GM21526 (cell line): ENCODE results near the gene ZNF311.

Source experiments
- ATAC-seq: cut with Tn5 transposase; IDR thresholded peaks from one replicate; pipeline ENCODE4 v1.9.1; 2021; ENCODE audit warnings: moderate library complexity; ENCODE audit not compliant: unreplicated experiment, low FRiP score

The ZNF311 gene

DNA sequence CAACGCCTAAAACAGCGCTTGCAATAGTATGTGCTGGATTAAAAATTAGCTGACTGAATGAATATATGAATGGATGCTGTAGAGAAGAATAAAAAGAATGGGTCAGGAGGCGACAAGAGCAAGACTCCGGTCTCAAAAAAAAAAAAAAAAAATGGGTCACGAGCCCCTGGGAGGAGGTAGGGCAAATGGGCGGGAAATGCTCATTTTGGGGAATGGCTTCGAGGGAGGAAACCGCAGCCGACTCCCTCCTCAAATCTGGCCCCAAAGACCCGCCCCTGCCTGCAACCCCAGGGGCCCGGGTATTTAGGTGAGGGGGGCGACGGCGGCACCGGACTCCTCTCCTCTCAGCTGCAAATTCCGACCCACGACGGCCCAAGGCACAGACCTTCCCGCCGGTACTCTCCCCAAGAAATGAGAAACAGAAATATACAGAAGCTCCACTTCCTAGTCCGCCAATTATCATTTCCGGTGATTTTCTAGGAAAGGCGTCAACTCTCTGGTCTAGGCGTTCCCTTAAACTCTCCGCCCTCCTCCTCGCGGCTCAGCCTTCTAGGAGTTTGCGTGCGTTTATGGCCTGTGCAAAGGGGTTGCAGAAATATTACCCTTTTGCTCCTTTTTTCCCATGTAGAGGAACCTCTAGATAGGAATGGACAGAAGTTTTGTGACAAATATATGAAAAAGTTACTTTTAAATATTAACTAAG, at the start of gene ZNF311:
ZNF311 (minus strand) TSS at position 133 of the 703 bp plus-strand sequence. CDS start 1,361 bp downstream, outside the sequence.
- ATAC-seq = no peak

- ATAC-seq = no peak
Observed at GRCh38 chr6:29051680-29052079, 46.6 kb upstream of the ZNF311 start.

GRCh38 chr6:29045075-29045474, 40.0 kb upstream of the ZNF311 start, which contains the start of gene OR2W1:
TSS of gene OR2W1 (minus strand) at chr6:29045175. CDS start at chr6:29045175, 0 bp downstream.
- ATAC-seq = no peak

DNA sequence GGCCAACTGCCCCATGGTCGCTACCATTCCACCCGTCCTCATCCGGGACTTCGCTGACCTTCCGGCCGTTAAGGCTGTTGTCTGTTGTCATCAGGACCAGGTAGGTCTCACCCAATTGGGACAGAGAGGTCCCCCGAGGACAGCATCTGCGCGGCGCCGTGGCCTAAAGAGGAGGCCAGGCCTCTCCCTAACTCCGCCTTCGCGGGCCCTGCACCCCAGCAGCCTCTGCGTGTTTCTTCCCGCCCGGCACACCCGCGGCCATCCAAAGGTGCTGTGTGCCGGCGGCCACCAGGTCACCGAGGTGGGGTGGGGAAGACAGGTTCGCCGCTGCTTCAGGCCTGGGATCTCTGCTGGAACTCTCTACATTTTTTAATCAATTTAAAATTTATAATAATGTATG, 30.8 kb upstream of the ZNF311 start:
- no peak for ATAC-seq

GRCh38 chr6:29028821-29029220, 23.7 kb upstream of the ZNF311 start:
- no peak for ATAC-seq

GRCh38 chr6:29025927-29026585, 20.9 kb upstream of the ZNF311 start:
- ATAC-seq = no peak

- no peak for ATAC-seq
Observed at GRCh38 chr6:29021434-29021833, 16.3 kb upstream of the ZNF311 start.

- ATAC-seq = no peak
Observed at GRCh38 chr6:29019629-29020028, 14.5 kb upstream of the ZNF311 start.

DNA sequence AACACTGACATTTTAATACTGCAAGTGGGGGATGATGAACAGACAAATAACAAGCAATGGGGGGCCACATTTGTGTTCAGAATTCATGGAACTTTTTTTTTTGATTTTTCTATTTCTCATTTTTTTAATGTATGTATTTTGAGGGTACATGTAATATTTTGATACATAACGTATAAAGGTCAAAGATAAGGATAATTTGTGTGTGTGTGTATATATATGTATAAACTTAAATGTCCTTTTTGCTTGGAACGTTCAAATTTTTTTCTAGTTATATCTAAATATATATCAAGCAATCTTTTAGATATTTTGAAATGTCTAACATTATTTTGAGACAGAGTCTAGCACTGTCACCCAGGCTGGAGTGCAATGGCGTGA, 12.3 kb upstream of the ZNF311 start:
- ATAC-seq = no peak

- ATAC-seq = peak; percentile 80
Observed at GRCh38 chr6:29016559-29017427, 11.7 kb upstream of the ZNF311 start.

DNA sequence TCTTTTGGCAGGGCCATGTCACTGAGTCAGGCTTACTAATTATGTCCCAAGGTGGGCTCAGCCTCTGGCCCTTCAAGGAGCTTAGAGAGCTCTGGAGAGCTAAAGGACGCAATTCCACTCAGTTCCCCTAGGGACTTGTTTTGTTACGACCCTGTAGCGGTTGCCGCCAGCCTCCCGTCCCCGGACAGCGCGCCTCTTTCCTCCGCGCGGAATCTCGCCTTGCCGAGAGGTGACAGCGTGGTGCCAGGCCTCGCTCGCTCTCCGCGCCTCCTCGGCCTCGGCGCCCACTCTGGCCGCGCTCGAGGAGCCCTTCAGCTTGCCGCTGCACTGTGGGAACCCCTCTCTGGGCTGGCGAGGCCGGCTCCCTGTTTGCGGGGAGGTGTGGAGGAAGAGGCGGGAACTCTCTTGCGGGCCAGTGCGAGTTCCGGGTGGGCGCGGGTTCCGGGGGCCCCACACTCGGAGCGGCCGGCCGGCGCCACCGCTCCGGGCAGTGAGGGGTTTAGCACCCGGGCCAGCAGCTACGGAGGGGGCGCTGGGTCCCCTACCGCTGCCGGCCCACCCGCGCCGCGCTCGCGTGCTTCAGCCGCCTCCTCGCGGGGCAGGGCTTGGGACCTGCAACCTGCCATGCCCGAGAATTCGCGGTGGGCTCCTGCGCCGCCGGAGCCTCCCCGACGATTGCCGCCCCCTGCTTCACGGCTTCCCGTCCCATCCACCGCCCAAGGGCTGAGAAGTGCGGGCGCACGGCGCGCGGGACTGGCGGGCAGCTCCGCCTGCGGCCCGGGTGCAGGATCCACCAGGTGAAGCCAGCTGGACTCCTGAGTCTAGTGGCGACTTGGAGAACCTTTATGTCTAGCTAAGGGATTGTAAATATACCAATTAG, 9.9 kb upstream of the ZNF311 start:
- no peak for ATAC-seq

DNA sequence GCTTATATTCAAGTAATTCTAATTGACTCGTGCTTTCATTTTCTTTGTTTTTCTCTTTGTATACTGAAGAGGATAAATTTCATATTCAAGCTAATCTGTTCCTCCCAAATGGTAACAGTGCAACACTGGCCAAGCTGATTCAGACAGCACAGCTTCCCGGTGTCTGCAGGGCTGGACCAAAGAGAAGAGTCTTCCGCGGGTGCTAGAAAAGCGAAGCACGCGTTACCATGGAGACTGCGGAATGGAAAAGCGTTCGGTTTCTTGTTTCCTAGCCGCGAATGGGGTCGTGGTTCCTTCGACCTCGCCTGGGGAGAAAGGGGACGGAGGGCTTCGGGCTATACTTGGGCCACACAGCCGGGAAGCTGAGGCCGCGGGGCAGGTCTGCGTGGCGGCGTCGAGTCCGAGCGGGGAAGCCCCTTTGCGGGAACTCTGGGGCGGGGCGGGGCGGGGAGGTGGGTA, 6.2 kb upstream of the ZNF311 start:
- ATAC-seq = no peak

DNA sequence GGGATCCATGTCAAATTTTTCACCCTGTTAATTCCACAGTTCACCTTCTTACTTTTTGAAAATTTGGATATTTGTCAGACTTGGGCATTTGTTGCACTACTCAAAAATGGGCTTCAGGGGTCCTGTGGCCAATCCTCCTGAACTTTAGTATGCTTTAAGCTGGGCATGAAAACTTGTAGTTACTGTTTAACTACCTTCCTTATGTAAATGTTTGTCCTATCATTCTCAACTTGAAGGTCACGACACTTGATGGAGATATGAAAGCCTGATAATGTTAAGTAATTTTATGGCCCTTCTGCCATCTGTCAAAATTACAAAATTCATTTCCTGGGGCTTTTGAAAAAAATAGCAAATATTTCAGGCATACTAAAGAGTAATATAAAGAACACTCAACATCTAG, 4.2 kb upstream of the ZNF311 start:
- ATAC-seq = no peak

- no peak for ATAC-seq
Observed at GRCh38 chr6:29008089-29008488, 3.0 kb upstream of the ZNF311 start.

GRCh38 chr6:28996844-28997510, 8.1 kb downstream of the ZNF311 start:
- no peak for ATAC-seq

DNA sequence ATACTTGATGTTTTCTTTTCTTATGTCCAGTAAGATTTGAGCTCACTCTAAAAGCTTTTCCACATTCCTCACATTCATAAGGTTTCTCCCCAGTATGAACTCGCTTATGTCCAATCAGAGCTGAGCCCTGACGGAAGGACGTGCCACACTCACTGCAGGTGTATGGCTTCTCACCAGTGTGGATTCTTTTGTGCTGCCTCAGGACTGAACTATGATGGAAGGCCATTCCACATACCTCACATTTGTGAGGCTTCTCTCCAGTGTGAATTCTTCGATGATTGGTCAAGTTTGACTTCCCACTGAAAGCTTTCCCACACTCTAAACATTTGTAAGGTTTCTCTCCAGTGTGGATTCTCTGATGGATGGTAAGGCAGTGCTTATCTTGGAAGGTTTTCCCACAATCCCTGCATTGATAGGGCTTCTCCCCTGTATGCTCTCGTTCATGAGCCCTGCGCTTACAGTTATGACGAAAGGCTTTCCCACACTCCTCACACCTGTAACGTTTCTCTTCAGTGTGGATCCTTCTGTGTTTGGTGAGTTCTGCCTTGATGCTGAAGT, 9.9 kb downstream of the ZNF311 start:
- no peak for ATAC-seq

DNA sequence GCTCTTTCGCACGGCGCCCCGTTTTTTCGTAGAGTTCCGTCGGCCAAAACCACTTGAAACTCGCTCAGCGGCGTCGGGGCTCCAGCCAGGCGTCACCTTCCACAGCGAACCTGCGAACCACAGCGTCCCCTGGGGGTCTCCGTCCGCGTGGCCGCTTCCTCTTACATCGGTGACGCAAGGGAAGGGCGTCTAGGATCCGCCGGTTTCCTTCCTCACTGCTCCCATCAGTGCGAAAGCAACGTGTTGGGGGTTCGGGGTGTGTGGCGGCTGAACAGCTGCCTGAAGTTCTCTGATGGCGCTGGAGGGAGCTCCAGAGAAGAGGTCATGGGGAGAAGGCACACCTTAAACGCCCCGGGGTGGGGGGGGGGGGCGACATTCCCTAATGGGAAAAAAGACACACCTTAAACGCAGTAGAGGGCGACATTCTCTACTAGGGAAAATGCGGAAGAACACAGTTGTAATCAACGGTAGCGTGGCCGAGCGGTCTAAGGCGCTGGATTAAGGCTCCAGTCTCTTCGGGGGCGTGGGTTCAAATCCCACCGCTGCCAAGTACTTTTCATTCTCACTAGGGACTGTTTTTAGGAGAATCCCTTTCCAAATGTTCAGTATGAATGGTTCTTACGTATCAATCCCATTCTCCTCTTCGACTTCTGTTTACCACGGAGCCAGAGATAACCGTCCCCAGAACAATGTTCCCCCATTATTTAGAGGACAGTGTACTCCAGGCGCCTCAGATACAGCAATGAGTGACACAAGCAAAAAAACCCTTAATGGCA, 16.4 kb downstream of the ZNF311 start:
- ATAC-seq = no peak

DNA sequence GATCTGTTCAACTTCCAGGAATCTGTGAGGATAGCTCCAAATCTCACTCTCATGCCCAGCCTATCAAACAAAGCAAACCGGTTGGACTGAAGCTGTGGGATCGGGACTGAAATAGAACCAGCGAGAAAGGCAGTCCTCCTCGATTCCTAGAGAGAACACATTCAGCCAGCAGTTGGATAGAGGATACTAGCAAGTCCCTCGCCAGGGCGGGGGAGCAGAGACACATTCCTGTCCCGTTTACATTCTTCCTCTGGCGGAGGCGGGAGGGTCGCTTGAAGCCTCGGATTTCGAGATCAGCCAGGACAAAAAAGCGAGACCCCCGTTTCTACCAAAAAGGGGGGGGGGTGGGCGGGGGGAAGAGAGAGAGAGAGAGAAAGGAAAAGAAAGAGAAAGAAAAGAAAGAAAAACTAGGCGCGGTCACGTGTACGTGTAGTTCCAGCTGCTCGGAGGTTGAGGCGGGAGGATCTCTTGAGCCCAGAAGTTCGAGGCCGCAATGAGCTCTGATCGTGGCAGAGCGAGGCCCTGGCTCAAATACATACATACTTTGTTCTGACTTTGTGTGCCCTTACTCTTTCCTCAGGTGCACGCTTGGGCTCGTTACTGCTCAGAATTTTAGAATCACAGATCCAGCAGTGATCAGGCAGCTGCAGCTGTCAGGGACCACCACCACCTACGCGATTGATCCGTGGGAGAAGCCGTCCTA, 19.5 kb downstream of the ZNF311 start:
- ATAC-seq = no peak
